Left lung (tissue), 10 donors: ENCODE measurements around the gene EFTUD2. TPM values are rescaled to one million over a fixed set of nuclear protein-coding genes. Genes with fewer than 3 reads are reported as not detected.

Source experiments
- ATAC-seq: fragments of 200-7000 bp; cut with Tn5 transposase; one replicate; pipeline ENCODE4 v1.9.1; 2020; ENCODE audit warnings: moderate library complexity
- DNase-seq, 4 donors: peaks; one replicate each; pipeline ENCODE4 v3.0.0-alpha.2; 2013 to 2020
- H3K27ac ChIP-seq, 2 donors: fragments of 200-600 bp; sonication (generic) in 1 of 2; one replicate each; pipeline versions ENCODE4 v1.5.0 to v1.8.0; 2020 to 2021
- H3K27me3 ChIP-seq, 2 donors: fragments of 200-600 bp; sonication (generic) in 1 of 2; one replicate each; pipeline versions ENCODE4 v1.5.0 to v1.8.0; 2020 to 2021
- H3K36me3 ChIP-seq, 2 donors: fragments of 200-600 bp; sonication (generic) in 1 of 2; one replicate each; pipeline versions ENCODE4 v1.5.0 to v1.8.0; 2020 to 2021
- H3K4me1 ChIP-seq, 2 donors: fragments of 200-600 bp; one replicate each; pipeline ENCODE4 v1.8.0; 2021
- H3K4me3 ChIP-seq, 2 donors: fragments of 200-600 bp; sonication (generic) in 1 of 2; one replicate each; pipeline versions ENCODE4 v1.5.0 to v1.8.0; 2020 to 2021; ENCODE audit warnings: mild to moderate bottlenecking in 1 of 2
- H3K9me3 ChIP-seq, 2 donors: fragments of 200-600 bp; sonication (generic) in 1 of 2; one replicate each; pipeline versions ENCODE4 v1.5.0 to v1.8.0; 2020 to 2021
- CTCF ChIP-seq, 2 donors: fragments of 200-600 bp; sonication (generic) in 1 of 2; IDR thresholded peaks; one replicate each; pipeline versions ENCODE4 v1.5.0 to v1.8.0; 2021; ENCODE audit warnings: antibody characterized with exemption in 2 of 2
- intact Hi-C, 2 donors: fragments of 100-400 bp; cut with DNase I; formaldehyde crosslinking; loops; one replicate each; pipeline versions ENCODE4 v1.11.2 to v1.14.2; 2022
- polyA plus RNA-seq, 6 donors: library from polyadenylated mRNA; unstranded; fragments of 120-200 nt; gene quantifications; one replicate each; pipeline ENCODE4 v1.2.1, GENCODE V29; 2013; ENCODE audit not compliant: insufficient read length in 6 of 6
- total RNA-seq, 2 donors: library from RNA; stranded (reverse); fragmentation: NEBNext Ultra II Directional; extraction: Animal tissue kit (Norgen Biotek cat#: 25700); gene quantifications; one replicate each; pipeline ENCODE4 v1.2.1, GENCODE V29; 2021
- donor health status: DM: no; HTN: yes; CAD: no.
- donor health status: DM: no; HTN: no; CAD: no.

The EFTUD2 gene
- total and polyA plus RNA-seq, 8 donors = 83.4 to 112 (median 95.1) TPM

- no peak for TF ChIP-seq CTCF (IDR thresholded peaks at IDR 0.05)
- Histone ChIP-seq H3K4me3 (no peak overlapping the region), H3K36me3 (peaks cover 0 to 100% of the 10 kb centered on the region in 2 donors)
These were observed 19.9 kb downstream of the EFTUD2 start for GRCh38 chr17:44879376-44879775.

GRCh38 chr17:44878627-44879221 is 20.5 kb downstream of the EFTUD2 start:
- peaks cover 0 to 99% of the 10 kb centered on the region in 2 donors for H3K36me3 ChIP-seq
- no peaks in the 10 kb centered on the region for H3K9me3 ChIP-seq
- no peaks in the 10 kb centered on the region for H3K4me1 ChIP-seq
- no peak overlapping the region for H3K4me3 ChIP-seq
- ATAC-seq = peak; percentile 30
- TF ChIP-seq CTCF (IDR thresholded peaks at IDR 0.05) = peak; percentile 26 to 27
- no peaks in the 10 kb centered on the region for H3K27me3 ChIP-seq
- no peak overlapping the region for H3K27ac ChIP-seq
- peak in 2 of 4 donors; percentile 18 to 60 for DNase-seq
- intact Hi-C loops = no loop called here

More at GRCh38 chr17:44879376-44879775, 19.9 kb downstream of the EFTUD2 start:
- H3K27ac ChIP-seq = no peak overlapping the region
- no peak for DNase-seq
- intact Hi-C loops = no loop called here
- H3K9me3 ChIP-seq = no peaks in the 10 kb centered on the region
- ATAC-seq = no peak
- H3K27me3 ChIP-seq = no peaks in the 10 kb centered on the region
- H3K4me1 ChIP-seq = no peaks in the 10 kb centered on the region

DNA sequence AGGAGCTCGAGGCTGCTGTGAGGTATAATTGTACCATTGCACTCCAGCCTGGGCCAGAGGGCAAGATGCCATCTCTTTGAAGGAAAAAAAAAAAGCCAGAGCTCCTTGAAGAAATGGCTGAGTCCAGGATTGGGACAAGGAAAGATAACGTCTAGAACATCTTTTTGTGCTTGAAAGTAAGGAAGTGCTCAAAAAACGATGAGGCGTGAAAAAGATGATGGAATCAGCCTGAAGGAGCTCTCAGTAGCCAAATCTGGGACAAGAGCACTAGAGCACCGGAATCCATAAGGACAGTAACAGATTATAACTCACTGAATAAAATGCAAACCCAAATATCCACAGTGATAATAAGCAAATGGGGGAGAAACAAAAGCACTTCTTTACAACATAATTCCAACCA is 22.1 kb downstream of the EFTUD2 start:
- DNase-seq = no peak
- Histone ChIP-seq H3K27me3 (no peaks in the 10 kb centered on the region), H3K27ac (no peak overlapping the region), H3K36me3 (peaks cover 0 to 99% of the 10 kb centered on the region in 2 donors), H3K9me3 (no peaks in the 10 kb centered on the region), H3K4me1 (no peaks in the 10 kb centered on the region), H3K4me3 (no peak overlapping the region)
- ATAC-seq = no peak
- intact Hi-C loops = no loop called here
- TF ChIP-seq CTCF (IDR thresholded peaks at IDR 0.05) = no peak

GRCh38 chr17:44875761-44876160 is 23.5 kb downstream of the EFTUD2 start:
- Histone ChIP-seq H3K4me1 (no peaks in the 10 kb centered on the region), H3K27me3 (no peaks in the 10 kb centered on the region), H3K27ac (no peak overlapping the region), H3K4me3 (no peak overlapping the region), H3K36me3 (peaks cover 0 to 99% of the 10 kb centered on the region in 2 donors), H3K9me3 (no peaks in the 10 kb centered on the region)
- ATAC-seq (no peak), DNase-seq (no peak)
- intact Hi-C loops = no loop called here
- no peak for TF ChIP-seq CTCF (IDR thresholded peaks at IDR 0.05)

GRCh38 chr17:44872131-44872768 is 27.0 kb downstream of the EFTUD2 start:
- ATAC-seq = no peak
- H3K36me3 ChIP-seq = peaks cover 0 to 99% of the 10 kb centered on the region in 2 donors

More at GRCh38 chr17:44872131-44872768, 27.0 kb downstream of the EFTUD2 start:
- Histone ChIP-seq H3K27me3 (no peaks in the 10 kb centered on the region), H3K27ac (no peak overlapping the region), H3K9me3 (no peaks in the 10 kb centered on the region), H3K4me3 (no peak overlapping the region), H3K4me1 (no peaks in the 10 kb centered on the region)
- no peak for DNase-seq
- no peak for TF ChIP-seq CTCF (IDR thresholded peaks at IDR 0.05)
- intact Hi-C loops = no loop called here
